ENCODE data around the gene YRDC. TPM values are rescaled to one million over a fixed set of nuclear protein-coding genes. Genes with fewer than 3 reads are reported as not detected.

YRDC gene, protein sequence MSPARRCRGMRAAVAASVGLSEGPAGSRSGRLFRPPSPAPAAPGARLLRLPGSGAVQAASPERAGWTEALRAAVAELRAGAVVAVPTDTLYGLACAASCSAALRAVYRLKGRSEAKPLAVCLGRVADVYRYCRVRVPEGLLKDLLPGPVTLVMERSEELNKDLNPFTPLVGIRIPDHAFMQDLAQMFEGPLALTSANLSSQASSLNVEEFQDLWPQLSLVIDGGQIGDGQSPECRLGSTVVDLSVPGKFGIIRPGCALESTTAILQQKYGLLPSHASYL
- total RNA-seq: 10 to 100 TPM; 13.1 to 16.9 TPM
- 10 to 100 TPM in 5 of 6 donors, 1 to 10 TPM in 1; 9.8 to 14.7 (median 11.9) TPM for polyA plus RNA-seq (ENCODE audit: insufficient read length in 6 of 6)
- long read RNA-seq, donor 1, transcript YRDC-201 (5 exons, 1,826 nt): major isoform, 6 of 15 reads
- long read RNA-seq, donor 1, partial matches to known transcripts: 9 of 15 reads
- long read RNA-seq, donor 1, other reads (novel, unspliced or antisense): 0 of 15 reads
- long read RNA-seq, donor 2, transcript YRDC-201 (5 exons, 1,826 nt): major isoform, 12 of 247 reads
- long read RNA-seq, donor 2, partial matches to known transcripts: 190 of 247 reads
- long read RNA-seq, donor 2, other reads (novel, unspliced or antisense): 45 of 247 reads
- long read RNA-seq, donor 3, transcript YRDC-201 (5 exons, 1,826 nt): major isoform, 7 of 7 reads
- long read RNA-seq, donor 3, partial matches to known transcripts: 0 of 7 reads
- long read RNA-seq, donor 3, other reads (novel, unspliced or antisense): 0 of 7 reads
- long read RNA-seq, donor 4: 0 reads
- long read RNA-seq, donor 5, transcript YRDC-201 (5 exons, 1,826 nt): major isoform, 6 of 6 reads
- long read RNA-seq, donor 5, partial matches to known transcripts: 0 of 6 reads
- long read RNA-seq, donor 5, other reads (novel, unspliced or antisense): 0 of 6 reads
- long read RNA-seq, donor 6, transcript YRDC-201 (5 exons, 1,826 nt): major isoform, 12 of 185 reads
- long read RNA-seq, donor 6, partial matches to known transcripts: 155 of 185 reads
- long read RNA-seq, donor 6, other reads (novel, unspliced or antisense): 18 of 185 reads
- long read RNA-seq, donor 7, transcript YRDC-201 (5 exons, 1,826 nt): major isoform, 6 of 6 reads
- long read RNA-seq, donor 7, partial matches to known transcripts: 0 of 6 reads
- long read RNA-seq, donor 7, other reads (novel, unspliced or antisense): 0 of 6 reads
- long read RNA-seq, donor 8, transcript YRDC-201 (5 exons, 1,826 nt): major isoform, 12 of 12 reads
- long read RNA-seq, donor 8, partial matches to known transcripts: 0 of 12 reads
- long read RNA-seq, donor 8, other reads (novel, unspliced or antisense): 0 of 12 reads
- long read RNA-seq, donor 9: 0 reads
- long read RNA-seq, donor 10, transcript YRDC-201 (5 exons, 1,826 nt): major isoform, 15 of 16 reads
- long read RNA-seq, donor 10, partial matches to known transcripts: 1 of 16 reads
- long read RNA-seq, donor 10, other reads (novel, unspliced or antisense): 0 of 16 reads
- long read RNA-seq, donor 11, transcript YRDC-201 (5 exons, 1,826 nt): major isoform, 9 of 9 reads
- long read RNA-seq, donor 11, partial matches to known transcripts: 0 of 9 reads
- long read RNA-seq, donor 11, other reads (novel, unspliced or antisense): 0 of 9 reads
- long read RNA-seq, donor 12, transcript YRDC-201 (5 exons, 1,826 nt): major isoform, 8 of 8 reads
- long read RNA-seq, donor 12, partial matches to known transcripts: 0 of 8 reads
- long read RNA-seq, donor 12, other reads (novel, unspliced or antisense): 0 of 8 reads

DNA sequence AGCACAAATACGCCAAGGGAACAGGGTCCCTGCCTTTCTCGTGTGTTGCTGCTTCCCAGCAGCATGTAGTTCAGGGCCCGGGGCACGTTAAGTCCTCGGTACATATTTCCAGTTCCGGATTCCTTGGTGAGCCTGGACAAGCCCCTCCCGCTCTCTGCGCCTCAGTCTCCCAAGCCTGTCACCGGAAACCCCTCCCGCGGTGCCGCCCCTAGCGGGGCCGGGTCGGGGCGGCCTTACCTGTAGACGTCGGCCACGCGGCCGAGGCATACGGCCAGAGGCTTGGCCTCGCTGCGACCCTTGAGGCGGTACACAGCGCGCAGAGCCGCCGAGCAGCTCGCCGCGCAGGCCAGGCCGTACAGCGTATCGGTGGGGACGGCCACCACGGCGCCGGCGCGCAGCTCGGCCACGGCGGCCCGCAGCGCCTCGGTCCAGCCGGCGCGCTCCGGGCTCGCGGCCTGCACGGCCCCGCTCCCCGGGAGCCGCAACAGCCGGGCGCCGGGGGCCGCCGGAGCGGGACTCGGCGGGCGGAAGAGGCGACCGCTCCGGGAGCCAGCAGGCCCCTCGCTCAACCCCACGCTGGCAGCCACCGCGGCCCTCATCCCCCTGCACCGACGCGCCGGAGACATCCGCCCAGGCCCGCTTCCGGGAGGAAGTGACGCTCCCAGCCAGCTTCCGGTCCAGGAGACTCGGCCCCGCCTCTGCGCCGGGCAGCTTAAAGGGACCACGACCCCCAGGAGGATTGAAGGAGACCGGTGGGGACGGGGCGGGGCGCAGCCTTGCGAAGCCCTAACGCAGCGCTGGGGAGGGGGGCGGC is at the start of gene YRDC, which contains the start of gene C1orf122:
YRDC (minus strand) TSS at position 654 of the 814 bp plus-strand sequence; CDS start at position 626, 28 bp downstream.
C1orf122 (plus strand) TSS at position 236 of the 814 bp plus-strand sequence. CDS start 615 bp downstream, outside the sequence.
- H3K4me3 ChIP-seq: peak within 1 kb of the TSS; percentile 81 to 89
- intact Hi-C loops (cut with DNase I): no loop called here

DNA sequence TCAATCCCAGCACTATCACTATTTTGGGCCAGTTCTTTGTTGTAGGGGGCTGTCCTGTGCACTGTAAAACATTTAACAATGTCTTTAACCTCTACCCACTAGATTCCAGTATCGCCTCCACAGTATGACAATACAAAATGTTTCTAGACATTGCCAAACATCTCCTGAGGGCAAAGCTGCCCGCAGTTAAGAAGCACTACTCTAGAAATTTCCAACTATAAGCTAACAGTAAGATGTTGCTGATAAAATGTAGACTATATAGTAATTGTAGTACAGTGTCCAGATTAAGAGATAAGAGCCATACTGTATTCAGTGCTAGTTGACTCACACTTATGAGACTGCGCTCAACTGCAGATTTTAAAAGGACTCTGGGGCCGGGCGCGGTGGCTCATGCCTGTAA is 46.4 kb upstream of the YRDC start:
- peaks cover 26 to 95% of the 10 kb centered on the region in 2 donors for H3K4me1 ChIP-seq
- TF ChIP-seq, protein P1, sequence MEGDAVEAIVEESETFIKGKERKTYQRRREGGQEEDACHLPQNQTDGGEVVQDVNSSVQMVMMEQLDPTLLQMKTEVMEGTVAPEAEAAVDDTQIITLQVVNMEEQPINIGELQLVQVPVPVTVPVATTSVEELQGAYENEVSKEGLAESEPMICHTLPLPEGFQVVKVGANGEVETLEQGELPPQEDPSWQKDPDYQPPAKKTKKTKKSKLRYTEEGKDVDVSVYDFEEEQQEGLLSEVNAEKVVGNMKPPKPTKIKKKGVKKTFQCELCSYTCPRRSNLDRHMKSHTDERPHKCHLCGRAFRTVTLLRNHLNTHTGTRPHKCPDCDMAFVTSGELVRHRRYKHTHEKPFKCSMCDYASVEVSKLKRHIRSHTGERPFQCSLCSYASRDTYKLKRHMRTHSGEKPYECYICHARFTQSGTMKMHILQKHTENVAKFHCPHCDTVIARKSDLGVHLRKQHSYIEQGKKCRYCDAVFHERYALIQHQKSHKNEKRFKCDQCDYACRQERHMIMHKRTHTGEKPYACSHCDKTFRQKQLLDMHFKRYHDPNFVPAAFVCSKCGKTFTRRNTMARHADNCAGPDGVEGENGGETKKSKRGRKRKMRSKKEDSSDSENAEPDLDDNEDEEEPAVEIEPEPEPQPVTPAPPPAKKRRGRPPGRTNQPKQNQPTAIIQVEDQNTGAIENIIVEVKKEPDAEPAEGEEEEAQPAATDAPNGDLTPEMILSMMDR (IDR thresholded peaks at IDR 0.05): no peak
- intact Hi-C loops (cut with DNase I): no loop called here

More for the DNA sequence above, at the start of gene YRDC, which contains the start of gene C1orf122:
- Histone ChIP-seq H3K27me3 (no peaks in the 10 kb centered on the region), H3K36me3 (peaks cover 0 to 54% of the 10 kb centered on the region in 2 donors), H3K9me3 (no peaks in the 10 kb centered on the region), H3K4me1 (peaks cover 14 to 56% of the 10 kb centered on the region in 2 donors), H3K27ac (peak within 1 kb of the TSS; percentile 89 to 94)
- TF ChIP-seq, protein P1 (IDR thresholded peaks at IDR 0.05): no peak
- DNase-seq (peak; percentile 91 to 98 (median 95)), ATAC-seq (peak; percentile 94)

DNA sequence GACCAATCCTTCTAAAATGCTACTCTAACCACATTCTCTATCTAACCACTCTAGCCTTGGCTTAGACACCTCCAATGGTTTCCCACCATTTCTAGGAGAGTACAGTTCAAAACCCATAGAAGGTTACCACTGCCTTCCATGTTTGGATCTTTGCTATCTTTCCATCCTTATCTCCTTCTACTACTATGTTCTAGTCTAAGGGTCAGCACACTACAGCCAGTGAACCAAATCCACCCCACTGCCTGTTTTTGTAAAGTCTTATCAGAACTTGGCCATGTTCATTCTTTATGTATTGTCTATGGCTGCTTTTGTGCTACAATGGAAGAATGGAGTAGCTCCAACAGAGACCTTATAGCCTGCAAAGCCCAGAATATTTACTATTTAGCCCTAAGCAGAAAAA is 45.1 kb upstream of the YRDC start:
- Histone ChIP-seq H3K9me3 (no peaks in the 10 kb centered on the region), H3K4me1 (peaks cover 19 to 100% of the 10 kb centered on the region in 2 donors), H3K27me3 (no peaks in the 10 kb centered on the region), H3K4me3 (peak overlapping the region in 1 of 2 donors; percentile 2), H3K27ac (peak overlapping the region in 1 of 2 donors; percentile 87), H3K36me3 (peaks cover 0 to 53% of the 10 kb centered on the region in 2 donors)
- ATAC-seq: no peak
- no peak for DNase-seq
- intact Hi-C loops (cut with DNase I): no loop called here
- TF ChIP-seq, protein P1 (IDR thresholded peaks at IDR 0.05): no peak

More for the DNA sequence above, 46.4 kb upstream of the YRDC start:
- no peak for DNase-seq
- Histone ChIP-seq H3K9me3 (no peaks in the 10 kb centered on the region), H3K27me3 (no peaks in the 10 kb centered on the region), H3K4me3 (peak overlapping the region in 1 of 2 donors; percentile 90), H3K36me3 (peaks cover 0 to 47% of the 10 kb centered on the region in 2 donors), H3K27ac (peak overlapping the region in 1 of 2 donors; percentile 87)
- ATAC-seq: no peak

Data from left lung (tissue), 14 donors.